Muscle layer of colon (tissue), 2 donors: ENCODE measurements around the gene C19orf81.

Source experiments
- H3K27ac ChIP-seq: one replicate; pipeline ENCODE4 v1.7.0; 2013; ENCODE audit warnings: low read depth, mild to moderate bottlenecking, low read length, moderate library complexity
- H3K27me3 ChIP-seq, 2 donors: one replicate each; pipeline ENCODE4 v1.7.0; 2013; ENCODE audit warnings: low read length in 2 of 2, mild to moderate bottlenecking in 2 of 2; ENCODE audit not compliant: insufficient read depth in 2 of 2, control insufficient read depth in 1 of 2
- H3K36me3 ChIP-seq: one replicate; pipeline ENCODE4 v1.7.0; 2013; ENCODE audit warnings: mild to moderate bottlenecking, low read length; ENCODE audit not compliant: insufficient read depth
- H3K4me1 ChIP-seq: one replicate; pipeline ENCODE4 v1.7.0; 2013; ENCODE audit warnings: mild to moderate bottlenecking, low read length; ENCODE audit not compliant: insufficient read depth
- H3K4me3 ChIP-seq, 2 donors: one replicate each; pipeline ENCODE4 v1.7.0; 2013; ENCODE audit warnings: low read length in 2 of 2, low read depth in 1 of 2, mild to moderate bottlenecking in 1 of 2, moderate library complexity in 1 of 2
- H3K9ac ChIP-seq: one replicate; pipeline ENCODE4 v1.7.0; 2013; ENCODE audit warnings: low read length
- H3K9me3 ChIP-seq: one replicate; pipeline ENCODE4 v1.7.0; 2013; ENCODE audit warnings: mild to moderate bottlenecking, low read length
- donor health status: abdominal sarcoma.
- donor health status: Adenocarcinoma of cecum.

The C19orf81 gene

GRCh38 chr19:50669302-50670101, 20.3 kb downstream of the C19orf81 start:
- Histone ChIP-seq H3K9ac (no peak overlapping the region), H3K27ac (no peak overlapping the region), H3K36me3 (no peaks in the 10 kb centered on the region), H3K9me3 (no peaks in the 10 kb centered on the region), H3K27me3 (peaks cover 5 to 36% of the 10 kb centered on the region in 2 donors), H3K4me3 (no peak overlapping the region), H3K4me1 (no peaks in the 10 kb centered on the region)

GRCh38 chr19:50670102-50670380, 20.8 kb downstream of the C19orf81 start:
- Histone ChIP-seq H3K36me3 (no peaks in the 10 kb centered on the region), H3K4me1 (no peaks in the 10 kb centered on the region), H3K27ac (no peak overlapping the region), H3K27me3 (peaks cover 5 to 36% of the 10 kb centered on the region in 2 donors), H3K9me3 (no peaks in the 10 kb centered on the region), H3K4me3 (no peak overlapping the region), H3K9ac (no peak overlapping the region)

- no peak overlapping the region for H3K9ac ChIP-seq
- H3K27me3 ChIP-seq = peaks cover 5 to 13% of the 10 kb centered on the region in 2 donors
- no peak overlapping the region for H3K27ac ChIP-seq
- no peaks in the 10 kb centered on the region for H3K36me3 ChIP-seq
- H3K4me1 ChIP-seq = no peaks in the 10 kb centered on the region
- no peak overlapping the region for H3K4me3 ChIP-seq
- no peaks in the 10 kb centered on the region for H3K9me3 ChIP-seq
Observed at GRCh38 chr19:50673118-50673517, 23.9 kb downstream of the C19orf81 start.

GRCh38 chr19:50676625-50677197, 27.5 kb downstream of the C19orf81 start:
- H3K9ac ChIP-seq = no peak overlapping the region
- no peak overlapping the region for H3K27ac ChIP-seq
- no peaks in the 10 kb centered on the region for H3K4me1 ChIP-seq
- H3K4me3 ChIP-seq = no peak overlapping the region
- no peaks in the 10 kb centered on the region for H3K9me3 ChIP-seq
- no peaks in the 10 kb centered on the region for H3K36me3 ChIP-seq
- H3K27me3 ChIP-seq = peaks cover 0 to 14% of the 10 kb centered on the region in 2 donors

GRCh38 chr19:50677636-50678035, 28.4 kb downstream of the C19orf81 start:
- H3K27ac ChIP-seq = no peak overlapping the region
- peaks cover 0 to 14% of the 10 kb centered on the region in 2 donors for H3K27me3 ChIP-seq

GRCh38 chr19:50678323-50678722, 29.1 kb downstream of the C19orf81 start:
- Histone ChIP-seq H3K9me3 (no peaks in the 10 kb centered on the region), H3K27ac (no peak overlapping the region), H3K4me1 (no peaks in the 10 kb centered on the region), H3K4me3 (no peak overlapping the region), H3K27me3 (peaks cover 0 to 14% of the 10 kb centered on the region in 2 donors), H3K36me3 (no peaks in the 10 kb centered on the region), H3K9ac (no peak overlapping the region)

More at GRCh38 chr19:50677636-50678035, 28.4 kb downstream of the C19orf81 start:
- H3K4me1 ChIP-seq = no peaks in the 10 kb centered on the region
- H3K4me3 ChIP-seq = no peak overlapping the region
- H3K36me3 ChIP-seq = no peaks in the 10 kb centered on the region
- no peaks in the 10 kb centered on the region for H3K9me3 ChIP-seq
- H3K9ac ChIP-seq = no peak overlapping the region

- no peaks in the 10 kb centered on the region for H3K4me1 ChIP-seq
- H3K36me3 ChIP-seq = no peaks in the 10 kb centered on the region
- no peak overlapping the region for H3K9ac ChIP-seq
- H3K27ac ChIP-seq = no peak overlapping the region
- peaks cover 0 to 14% of the 10 kb centered on the region in 2 donors for H3K27me3 ChIP-seq
- H3K4me3 ChIP-seq = no peak overlapping the region
- no peaks in the 10 kb centered on the region for H3K9me3 ChIP-seq
Observed at GRCh38 chr19:50679177-50680125, 30.2 kb downstream of the C19orf81 start.

GRCh38 chr19:50686310-50687032, 37.2 kb downstream of the C19orf81 start:
- H3K4me1 ChIP-seq = no peaks in the 10 kb centered on the region
- H3K9me3 ChIP-seq = no peaks in the 10 kb centered on the region
- H3K4me3 ChIP-seq = no peak overlapping the region
- no peak overlapping the region for H3K9ac ChIP-seq
- peaks cover 0 to 27% of the 10 kb centered on the region in 2 donors for H3K27me3 ChIP-seq
- no peaks in the 10 kb centered on the region for H3K36me3 ChIP-seq
- H3K27ac ChIP-seq = no peak overlapping the region

- H3K9me3 ChIP-seq = no peaks in the 10 kb centered on the region
- peaks cover 4 to 39% of the 10 kb centered on the region in 2 donors for H3K27me3 ChIP-seq
- H3K27ac ChIP-seq = no peak overlapping the region
- no peaks in the 10 kb centered on the region for H3K36me3 ChIP-seq
- H3K4me1 ChIP-seq = no peaks in the 10 kb centered on the region
- H3K4me3 ChIP-seq = no peak overlapping the region
- H3K9ac ChIP-seq = no peak overlapping the region
Observed at GRCh38 chr19:50688766-50689165, 39.5 kb downstream of the C19orf81 start.

- Histone ChIP-seq H3K27ac (no peak overlapping the region), H3K36me3 (no peaks in the 10 kb centered on the region), H3K27me3 (peaks cover 9 to 45% of the 10 kb centered on the region in 2 donors), H3K4me3 (no peak overlapping the region), H3K9ac (no peak overlapping the region), H3K9me3 (no peaks in the 10 kb centered on the region), H3K4me1 (no peaks in the 10 kb centered on the region)
Observed at GRCh38 chr19:50690439-50690838, 41.2 kb downstream of the C19orf81 start.
